H1 (cell line): ENCODE measurements around the gene NAALADL1.

Source experiments
- CHD2 ChIP-seq: IDR thresholded peaks from 2 replicates; pipeline ENCODE4 v1.6.1; 2012; ENCODE audit warnings: low read length, improper control_type of control experiment
- CTCF ChIP-seq, 3 experiments: IDR thresholded peaks; 1 replicate in 2 of 3; 2 replicates in 1 of 3; pipeline versions ENCODE4 v1.5.1 to v1.6.1; 2011; ENCODE audit warnings: low read length in 3 of 3, mild to moderate bottlenecking in 3 of 3, inconsistent platforms in 2 of 3, low read depth in 1 of 3, moderate library complexity in 1 of 3; ENCODE audit not compliant: insufficient read depth in 1 of 3; ENCODE audit errors: control extremely low read depth in 1 of 3
- EZH2 ChIP-seq: fragments of 200-600 bp; sonication (generic); IDR thresholded peaks from 2 replicates; pipeline ENCODE4 v1.7.1; 2012; ENCODE audit warnings: low read depth, mild to moderate bottlenecking, moderate library complexity, low read length, inconsistent platforms; ENCODE audit not compliant: severe bottlenecking
- GTF2F1 ChIP-seq: IDR thresholded peaks from 2 replicates; pipeline ENCODE4 v1.6.1; 2012; ENCODE audit warnings: low read depth, low read length, improper control_type of control experiment, borderline replicate concordance
- JUND ChIP-seq: IDR thresholded peaks from 2 replicates; pipeline ENCODE4 v1.6.1; 2011; ENCODE audit warnings: mild to moderate bottlenecking, improper control_type of control experiment, low read length
- POLR2AphosphoS5 ChIP-seq: IDR thresholded peaks from 2 replicates; pipeline ENCODE4 v1.6.1; 2011; ENCODE audit warnings: low read depth, low read length
- RAD21 ChIP-seq, 2 experiments: IDR thresholded peaks in 1 of 2; conservative IDR thresholded peaks in 1 of 2; 2 replicates each; pipeline ENCODE4 v1.6.1; 2011; ENCODE audit warnings: low read depth in 2 of 2, low read length in 2 of 2, improper control_type of control experiment in 1 of 2, inconsistent platforms in 1 of 2, mild to moderate bottlenecking in 1 of 2, moderate library complexity in 1 of 2
- TAF1 ChIP-seq: IDR thresholded peaks from 2 replicates; pipeline ENCODE4 v1.6.1; 2011; ENCODE audit warnings: mild to moderate bottlenecking, low read depth, low read length
- USF2 ChIP-seq: IDR thresholded peaks from 2 replicates; pipeline ENCODE4 v1.6.1; 2011; ENCODE audit warnings: low read length, improper control_type of control experiment
- ZNF274 ChIP-seq: IDR thresholded peaks from 2 replicates; pipeline ENCODE4 v1.7.0; 2012; ENCODE audit warnings: low read length, borderline replicate concordance; ENCODE audit errors: extremely low read depth

GRCh38 chr11:65100674-65101350 is 42.5 kb upstream of the NAALADL1 start:
- no peak for TF ChIP-seq CTCF (IDR thresholded peaks at IDR 0.05; ENCODE audit: control extremely low read depth in 1 of 3, insufficient read depth in 1 of 3, low read depth in 1 of 3, low read length in 3 of 3)
- TF ChIP-seq ZNF274, result no peak
- no peak for TF ChIP-seq RAD21 (IDR thresholded peaks at IDR 0.05 in 1 of 2, conservative IDR thresholded peaks at IDR 0.05 in 1 of 2; ENCODE audit: low read depth in 2 of 2, low read length in 2 of 2)
- TF ChIP-seq POLR2AphosphoS5, result no peak
- TF ChIP-seq GTF2F1, result no peak
- no peak for TF ChIP-seq USF2
- no peak for TF ChIP-seq CHD2
- TF ChIP-seq TAF1, result no peak
- no peak for TF ChIP-seq JUND
- no peak for TF ChIP-seq EZH2
